Esophagus muscularis mucosa (tissue), 4 donors: Measurements from ENCODE around the gene TAAR8.

ENCODE experiments used
- EP300 ChIP-seq: sonication (generic); formaldehyde crosslinking; IDR thresholded peaks from one replicate; pipeline ENCODE4 v1.6.1; 2017; ENCODE audit warnings: antibody characterized with exemption
- POLR2A ChIP-seq: fragments of 450-650 bp; IDR thresholded peaks from one replicate; pipeline ENCODE4 v1.6.1; 2017; ENCODE audit warnings: antibody characterized with exemption, moderate library complexity, mild to moderate bottlenecking, low read depth
- POLR2AphosphoS5 ChIP-seq, 2 donors: sonication (generic); formaldehyde crosslinking; IDR thresholded peaks; one replicate each; pipeline ENCODE4 v1.6.1; 2017; ENCODE audit warnings: antibody characterized with exemption in 2 of 2
- TF ChIP-seq, protein P1 (sequence below), 3 experiments: fragments of 200-600 bp in 2 of 3; fragments of 450-650 bp in 1 of 3; sonication (generic) in 2 of 3; IDR thresholded peaks; one replicate each; pipeline ENCODE4 v1.5.1; 2017 to 2019; ENCODE audit warnings: antibody characterized with exemption in 3 of 3, mild to moderate bottlenecking in 2 of 3, moderate library complexity in 1 of 3

DNA sequence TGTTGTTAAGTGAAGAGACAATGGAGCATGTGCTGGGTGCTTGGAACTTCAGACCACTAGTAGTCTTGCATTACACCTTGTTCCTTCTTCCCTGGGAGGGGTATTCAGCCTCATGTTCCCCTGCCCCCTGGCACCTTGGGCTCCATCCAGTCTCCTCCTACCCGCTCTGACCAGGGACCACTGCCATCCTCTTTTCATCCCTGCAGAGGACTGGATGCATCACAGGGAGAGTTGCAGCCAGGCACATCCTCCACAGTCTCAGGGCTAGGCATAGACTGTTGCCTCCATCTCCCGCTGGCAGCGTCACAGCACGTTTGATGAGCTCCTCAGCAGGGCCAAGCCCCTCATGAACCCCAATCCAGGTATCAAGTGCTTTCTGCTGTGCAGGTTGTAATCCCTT, 1.3 kb upstream of the TAAR8 start:
- TF ChIP-seq, protein P1, sequence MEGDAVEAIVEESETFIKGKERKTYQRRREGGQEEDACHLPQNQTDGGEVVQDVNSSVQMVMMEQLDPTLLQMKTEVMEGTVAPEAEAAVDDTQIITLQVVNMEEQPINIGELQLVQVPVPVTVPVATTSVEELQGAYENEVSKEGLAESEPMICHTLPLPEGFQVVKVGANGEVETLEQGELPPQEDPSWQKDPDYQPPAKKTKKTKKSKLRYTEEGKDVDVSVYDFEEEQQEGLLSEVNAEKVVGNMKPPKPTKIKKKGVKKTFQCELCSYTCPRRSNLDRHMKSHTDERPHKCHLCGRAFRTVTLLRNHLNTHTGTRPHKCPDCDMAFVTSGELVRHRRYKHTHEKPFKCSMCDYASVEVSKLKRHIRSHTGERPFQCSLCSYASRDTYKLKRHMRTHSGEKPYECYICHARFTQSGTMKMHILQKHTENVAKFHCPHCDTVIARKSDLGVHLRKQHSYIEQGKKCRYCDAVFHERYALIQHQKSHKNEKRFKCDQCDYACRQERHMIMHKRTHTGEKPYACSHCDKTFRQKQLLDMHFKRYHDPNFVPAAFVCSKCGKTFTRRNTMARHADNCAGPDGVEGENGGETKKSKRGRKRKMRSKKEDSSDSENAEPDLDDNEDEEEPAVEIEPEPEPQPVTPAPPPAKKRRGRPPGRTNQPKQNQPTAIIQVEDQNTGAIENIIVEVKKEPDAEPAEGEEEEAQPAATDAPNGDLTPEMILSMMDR (IDR thresholded peaks at IDR 0.05): no peak
- TF ChIP-seq POLR2A: no peak
- no peak for TF ChIP-seq EP300
- TF ChIP-seq POLR2AphosphoS5 (IDR thresholded peaks at IDR 0.05): no peak
